K562 (cell line): ENCODE results near the gene LRRC51. TPM values are rescaled to one million over a fixed set of nuclear protein-coding genes. Genes with fewer than 3 reads are reported as not detected.

Experiments used
- FOXJ2 ChIP-seq: fragments of 200-800 bp; sonication (Bioruptor generic); IDR thresholded peaks from 2 replicates; pipeline ENCODE4 v1.6.1; 2016; ENCODE audit warnings: missing genetic modification characterization, missing compliant biosample characterization
- HDAC1 ChIP-seq, 2 experiments: fragments of 450-650 bp; IDR thresholded peaks; 2 replicates each; pipeline ENCODE4 v1.6.1; 2016 to 2017; ENCODE audit warnings: inconsistent platforms in 1 of 2, mild to moderate bottlenecking in 1 of 2, moderate library complexity in 1 of 2
- MTA3 ChIP-seq: fragments of 450-650 bp; formaldehyde crosslinking; IDR thresholded peaks from 2 replicates; pipeline ENCODE4 v1.6.1; 2017; ENCODE audit warnings: mild to moderate bottlenecking, borderline replicate concordance
- NBN ChIP-seq: fragments of 450-650 bp; IDR thresholded peaks from 2 replicates; pipeline ENCODE4 v1.6.1; 2016; ENCODE audit warnings: low read depth, mild to moderate bottlenecking
- POLR3G ChIP-seq: IDR thresholded peaks from 2 replicates; pipeline ENCODE4 v1.6.1; 2011; ENCODE audit not compliant: insufficient read length, insufficient replicate concordance; ENCODE audit errors: extremely low read depth
- RHOXF2B ChIP-seq: fragments of 250-450 bp; sonication (Bioruptor Pico); conservative IDR thresholded peaks from 2 replicates; pipeline ENCODE4 v1.5.1; 2021
- ZNF140 ChIP-seq: fragments of 250-450 bp; sonication (Bioruptor Pico); IDR thresholded peaks from 2 replicates; pipeline ENCODE4 v1.8.0; 2021; ENCODE audit warnings: moderate library complexity, mild to moderate bottlenecking, inconsistent platforms
- polyA plus RNA-seq, 8 experiments: library from polyadenylated mRNA; depleted of rRNA in 4 of 8; stranded (reverse) in 5 of 8; unstranded in 3 of 8; fragments of >200 nt; fragmentation: Nextera tagmentation in 2 of 8; fragmentation: Illumina TruSeq in 1 of 8; extraction: Ambion mirVana in 2 of 8; extraction: Trizol in 1 of 8; gene quantifications; 2 replicates each; pipeline versions ENCODE4 v1.2.1 to v1.2.3, GENCODE V29; 2011 to 2014; ENCODE audit warnings: inconsistent platforms in 1 of 8, missing spikeins in 1 of 8
- total RNA-seq, 7 experiments: library from RNA; depleted of rRNA in 6 of 7; stranded (reverse); fragments of >200 nt in 6 of 7; fragmentation: Illumina TruSeq in 2 of 7; extraction: Trizol in 2 of 7; gene quantifications; 2 replicates each; pipeline versions ENCODE4 v1.2.1 to v1.2.3, GENCODE V29; 2011 to 2021; ENCODE audit warnings: low replicate concordance in 1 of 7
- TF ChIP-seq, protein P1 (sequence below), 2 experiments: fragments of 450-650 bp; conservative IDR thresholded peaks; 2 replicates each; pipeline ENCODE4 v1.6.1; 2017; ENCODE audit warnings: mild to moderate bottlenecking in 2 of 2, moderate library complexity in 2 of 2
- TF ChIP-seq, protein P2 (sequence below), 2 experiments: fragments of 450-650 bp; IDR thresholded peaks; 2 replicates each; pipeline ENCODE4 v1.6.1; 2018; ENCODE audit warnings: mild to moderate bottlenecking in 2 of 2, low read depth in 1 of 2; ENCODE audit not compliant: partially characterized antibody in 2 of 2
- TF ChIP-seq, protein P3 (sequence below), 2 experiments: fragments of 450-650 bp in 1 of 2; sonication (generic) in 1 of 2; formaldehyde crosslinking in 1 of 2; IDR thresholded peaks; 2 replicates each; pipeline versions ENCODE4 v1.7.1 to v1.9.0; 2016 to 2022; ENCODE audit warnings: inconsistent platforms in 1 of 2, mild to moderate bottlenecking in 1 of 2, missing genetic modification reagents in 1 of 2

The LRRC51 gene
- total and polyA plus RNA-seq, 9 of the 15 experiments (the other 6 are each of a cell fraction or from before 2014, with no cell fraction given) = 4.7 to 10.6 (median 5.6) TPM

DNA sequence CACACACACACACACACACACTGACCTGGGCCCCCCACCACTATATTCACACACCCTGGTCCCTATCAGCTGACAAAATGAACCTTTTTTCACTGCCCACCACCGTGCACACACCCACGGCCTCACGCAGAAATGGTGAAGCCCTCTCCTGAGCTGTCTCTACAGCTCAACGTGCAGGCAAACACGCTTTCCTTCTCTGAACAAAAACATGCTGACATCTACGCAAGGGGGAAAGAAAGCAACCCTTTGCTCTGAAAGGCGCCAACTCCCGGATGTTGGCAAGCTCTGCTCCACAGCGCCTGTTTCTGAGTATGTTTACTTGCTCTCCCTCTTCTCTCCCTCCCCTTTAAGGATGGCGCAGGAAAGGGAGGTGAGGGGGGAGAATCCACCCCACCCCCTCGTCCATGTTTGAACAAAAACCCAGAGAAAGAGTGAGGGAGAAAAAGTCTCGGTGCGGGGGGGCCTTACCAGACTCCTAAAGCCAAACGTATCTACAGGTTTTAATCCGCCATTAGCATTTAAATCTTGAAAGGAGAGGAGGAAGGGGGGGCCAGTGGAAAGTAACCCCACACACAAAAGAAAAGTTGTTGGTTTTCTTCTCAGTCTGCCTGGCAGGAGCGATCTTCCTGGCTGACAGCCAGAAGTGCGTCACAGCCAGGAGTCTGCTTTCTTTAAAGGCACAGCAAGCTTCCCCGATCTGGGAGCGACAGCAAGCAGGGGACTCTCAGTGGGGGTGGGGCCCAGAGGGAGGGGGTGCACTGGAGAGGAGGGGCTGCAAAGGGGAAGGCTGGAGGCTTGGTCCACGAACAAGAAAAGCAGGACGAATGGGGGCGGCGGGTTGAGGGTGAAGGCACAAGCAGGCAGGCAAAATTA is 39.9 kb upstream of the LRRC51 start (continued):
- TF ChIP-seq, protein P1, sequence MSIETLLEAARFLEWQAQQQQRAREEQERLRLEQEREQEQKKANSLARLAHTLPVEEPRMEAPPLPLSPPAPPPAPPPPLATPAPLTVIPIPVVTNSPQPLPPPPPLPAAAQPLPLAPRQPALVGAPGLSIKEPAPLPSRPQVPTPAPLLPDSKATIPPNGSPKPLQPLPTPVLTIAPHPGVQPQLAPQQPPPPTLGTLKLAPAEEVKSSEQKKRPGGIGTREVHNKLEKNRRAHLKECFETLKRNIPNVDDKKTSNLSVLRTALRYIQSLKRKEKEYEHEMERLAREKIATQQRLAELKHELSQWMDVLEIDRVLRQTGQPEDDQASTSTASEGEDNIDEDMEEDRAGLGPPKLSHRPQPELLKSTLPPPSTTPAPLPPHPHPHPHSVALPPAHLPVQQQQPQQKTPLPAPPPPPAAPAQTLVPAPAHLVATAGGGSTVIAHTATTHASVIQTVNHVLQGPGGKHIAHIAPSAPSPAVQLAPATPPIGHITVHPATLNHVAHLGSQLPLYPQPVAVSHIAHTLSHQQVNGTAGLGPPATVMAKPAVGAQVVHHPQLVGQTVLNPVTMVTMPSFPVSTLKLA (conservative IDR thresholded peaks at IDR 0.05) = peak in 1 of 2 experiments; percentile 70; a peak in 3 of 4 replicates
- TF ChIP-seq RHOXF2B (CRISPR knock-in tag) (no peak), NBN (peak; percentile 50; the same call in 1 of the 2 replicates), ZNF140 (CRISPR knock-in tag) (no peak), POLR3G (no peak), FOXJ2 (peak; percentile 85), HDAC1 (IDR thresholded peaks at IDR 0.05) (peak in 1 of 2 experiments; percentile 41; a peak in 1 of 4 replicates), MTA3 (no peak)
- TF ChIP-seq, protein P2, sequence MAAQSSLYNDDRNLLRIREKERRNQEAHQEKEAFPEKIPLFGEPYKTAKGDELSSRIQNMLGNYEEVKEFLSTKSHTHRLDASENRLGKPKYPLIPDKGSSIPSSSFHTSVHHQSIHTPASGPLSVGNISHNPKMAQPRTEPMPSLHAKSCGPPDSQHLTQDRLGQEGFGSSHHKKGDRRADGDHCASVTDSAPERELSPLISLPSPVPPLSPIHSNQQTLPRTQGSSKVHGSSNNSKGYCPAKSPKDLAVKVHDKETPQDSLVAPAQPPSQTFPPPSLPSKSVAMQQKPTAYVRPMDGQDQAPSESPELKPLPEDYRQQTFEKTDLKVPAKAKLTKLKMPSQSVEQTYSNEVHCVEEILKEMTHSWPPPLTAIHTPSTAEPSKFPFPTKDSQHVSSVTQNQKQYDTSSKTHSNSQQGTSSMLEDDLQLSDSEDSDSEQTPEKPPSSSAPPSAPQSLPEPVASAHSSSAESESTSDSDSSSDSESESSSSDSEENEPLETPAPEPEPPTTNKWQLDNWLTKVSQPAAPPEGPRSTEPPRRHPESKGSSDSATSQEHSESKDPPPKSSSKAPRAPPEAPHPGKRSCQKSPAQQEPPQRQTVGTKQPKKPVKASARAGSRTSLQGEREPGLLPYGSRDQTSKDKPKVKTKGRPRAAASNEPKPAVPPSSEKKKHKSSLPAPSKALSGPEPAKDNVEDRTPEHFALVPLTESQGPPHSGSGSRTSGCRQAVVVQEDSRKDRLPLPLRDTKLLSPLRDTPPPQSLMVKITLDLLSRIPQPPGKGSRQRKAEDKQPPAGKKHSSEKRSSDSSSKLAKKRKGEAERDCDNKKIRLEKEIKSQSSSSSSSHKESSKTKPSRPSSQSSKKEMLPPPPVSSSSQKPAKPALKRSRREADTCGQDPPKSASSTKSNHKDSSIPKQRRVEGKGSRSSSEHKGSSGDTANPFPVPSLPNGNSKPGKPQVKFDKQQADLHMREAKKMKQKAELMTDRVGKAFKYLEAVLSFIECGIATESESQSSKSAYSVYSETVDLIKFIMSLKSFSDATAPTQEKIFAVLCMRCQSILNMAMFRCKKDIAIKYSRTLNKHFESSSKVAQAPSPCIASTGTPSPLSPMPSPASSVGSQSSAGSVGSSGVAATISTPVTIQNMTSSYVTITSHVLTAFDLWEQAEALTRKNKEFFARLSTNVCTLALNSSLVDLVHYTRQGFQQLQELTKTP (IDR thresholded peaks at IDR 0.05; ENCODE audit: low read depth in 1 of 2, partially characterized antibody in 2 of 2) = peak in 1 of 2 experiments; percentile 46
- TF ChIP-seq, protein P3, sequence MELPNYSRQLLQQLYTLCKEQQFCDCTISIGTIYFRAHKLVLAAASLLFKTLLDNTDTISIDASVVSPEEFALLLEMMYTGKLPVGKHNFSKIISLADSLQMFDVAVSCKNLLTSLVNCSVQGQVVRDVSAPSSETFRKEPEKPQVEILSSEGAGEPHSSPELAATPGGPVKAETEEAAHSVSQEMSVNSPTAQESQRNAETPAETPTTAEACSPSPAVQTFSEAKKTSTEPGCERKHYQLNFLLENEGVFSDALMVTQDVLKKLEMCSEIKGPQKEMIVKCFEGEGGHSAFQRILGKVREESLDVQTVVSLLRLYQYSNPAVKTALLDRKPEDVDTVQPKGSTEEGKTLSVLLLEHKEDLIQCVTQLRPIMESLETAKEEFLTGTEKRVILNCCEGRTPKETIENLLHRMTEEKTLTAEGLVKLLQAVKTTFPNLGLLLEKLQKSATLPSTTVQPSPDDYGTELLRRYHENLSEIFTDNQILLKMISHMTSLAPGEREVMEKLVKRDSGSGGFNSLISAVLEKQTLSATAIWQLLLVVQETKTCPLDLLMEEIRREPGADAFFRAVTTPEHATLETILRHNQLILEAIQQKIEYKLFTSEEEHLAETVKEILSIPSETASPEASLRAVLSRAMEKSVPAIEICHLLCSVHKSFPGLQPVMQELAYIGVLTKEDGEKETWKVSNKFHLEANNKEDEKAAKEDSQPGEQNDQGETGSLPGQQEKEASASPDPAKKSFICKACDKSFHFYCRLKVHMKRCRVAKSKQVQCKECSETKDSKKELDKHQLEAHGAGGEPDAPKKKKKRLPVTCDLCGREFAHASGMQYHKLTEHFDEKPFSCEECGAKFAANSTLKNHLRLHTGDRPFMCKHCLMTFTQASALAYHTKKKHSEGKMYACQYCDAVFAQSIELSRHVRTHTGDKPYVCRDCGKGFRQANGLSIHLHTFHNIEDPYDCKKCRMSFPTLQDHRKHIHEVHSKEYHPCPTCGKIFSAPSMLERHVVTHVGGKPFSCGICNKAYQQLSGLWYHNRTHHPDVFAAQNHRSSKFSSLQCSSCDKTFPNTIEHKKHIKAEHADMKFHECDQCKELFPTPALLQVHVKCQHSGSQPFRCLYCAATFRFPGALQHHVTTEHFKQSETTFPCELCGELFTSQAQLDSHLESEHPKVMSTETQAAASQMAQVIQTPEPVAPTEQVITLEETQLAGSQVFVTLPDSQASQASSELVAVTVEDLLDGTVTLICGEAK (IDR thresholded peaks at IDR 0.05) = 0 out of 2 replicates have a peak, but pooled peaks have one; percentile 23
- TF ChIP-seq, protein P3 (CRISPR knock-in tag; IDR thresholded peaks at IDR 0.05) = no peak
